DMS114 treated with DMSO at 0.1 percent for 48 hours (cell line): ENCODE results near the gene MED1.
"Not testable (repeated sequence)": the region's sequence is repeated elsewhere in the genome, so short reads cannot be mapped to it uniquely, and the experiment has no call there.

ENCODE experiments used
- DNase-seq: peaks from one replicate; lab custom pipeline; 2025; ENCODE audit not compliant: unreplicated experiment; lab: John Stamatoyannopoulos, UW

The MED1 gene

DNA sequence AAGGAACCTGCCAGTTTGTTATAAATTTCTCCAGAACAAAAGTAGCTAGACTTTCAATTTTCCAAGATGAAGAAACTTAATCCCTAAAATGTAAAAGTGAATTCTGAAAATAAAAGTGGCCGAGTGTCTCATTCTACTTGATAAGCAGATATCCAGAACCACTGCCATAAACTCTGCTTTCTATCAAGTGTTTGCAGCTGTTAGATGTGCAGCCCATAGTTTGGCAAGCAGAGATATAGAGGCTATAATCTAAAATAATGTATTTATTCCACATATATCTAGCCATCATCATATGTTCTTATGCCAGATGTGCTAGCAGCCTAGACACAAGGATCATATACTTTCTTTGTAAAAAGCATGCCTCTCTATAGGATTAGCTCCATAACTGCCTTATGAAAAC lies 34.9 kb downstream of the MED1 start:
- DNase-seq, result no peak

DNA sequence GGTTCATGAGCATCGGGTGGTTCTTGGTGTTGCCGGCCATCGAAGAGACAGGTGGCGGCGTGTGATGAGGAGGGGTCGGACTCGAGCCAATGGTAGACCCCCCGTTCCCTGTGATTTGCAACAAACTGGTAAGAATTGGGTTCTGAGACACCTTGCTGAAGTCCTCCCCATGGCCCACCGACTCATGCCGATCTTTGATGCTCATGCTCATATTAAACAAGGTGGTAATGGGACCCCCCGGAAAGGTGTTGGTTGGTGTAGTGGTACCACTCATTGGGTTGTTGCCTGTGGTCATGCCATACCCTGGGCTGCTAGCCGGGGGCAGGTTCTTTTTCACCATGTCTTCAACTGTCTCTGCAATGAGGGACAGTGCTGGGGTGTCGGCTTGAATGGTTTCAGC lies 40.8 kb downstream of the MED1 start:
- no peak for DNase-seq

DNA sequence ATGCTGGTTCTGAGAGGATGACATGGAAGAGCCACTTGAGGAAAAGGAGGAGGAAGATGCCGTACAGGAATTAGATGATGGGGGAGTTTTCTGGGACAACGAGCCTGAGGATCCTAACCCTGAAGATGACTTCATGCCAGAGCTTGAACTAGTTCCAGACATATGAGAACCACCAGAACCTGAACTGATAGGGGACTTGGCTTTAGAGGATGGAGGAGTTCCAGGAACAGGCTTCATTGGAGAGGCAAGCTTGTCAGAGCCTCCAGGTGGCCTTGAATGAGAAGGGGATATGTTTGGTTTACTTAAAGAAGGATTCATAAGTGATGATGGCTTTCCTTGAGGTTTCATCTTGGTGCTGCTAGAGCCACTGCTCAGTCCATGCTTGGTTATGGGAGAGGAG lies 42.7 kb downstream of the MED1 start:
- DNase-seq, result no peak

DNA sequence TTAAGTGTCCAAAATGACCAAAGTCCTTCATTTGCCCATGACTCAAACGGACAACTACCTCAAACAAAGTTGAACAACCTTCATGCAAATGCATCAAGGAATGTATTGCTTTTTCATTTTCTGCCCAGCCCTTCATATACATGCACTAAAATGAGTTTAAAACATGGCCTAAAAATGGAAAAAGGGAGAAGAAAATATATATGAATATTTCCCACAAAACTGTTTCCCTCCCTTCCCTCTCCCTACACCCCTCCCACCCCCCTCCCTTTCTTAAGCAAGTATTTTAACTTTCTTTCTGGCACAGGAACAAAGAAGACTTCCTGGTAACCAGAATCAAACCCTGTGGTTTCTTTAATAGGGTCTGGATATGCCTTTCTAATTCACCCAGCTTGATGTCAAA lies 44.1 kb downstream of the MED1 start:
- no peak for DNase-seq

DNA sequence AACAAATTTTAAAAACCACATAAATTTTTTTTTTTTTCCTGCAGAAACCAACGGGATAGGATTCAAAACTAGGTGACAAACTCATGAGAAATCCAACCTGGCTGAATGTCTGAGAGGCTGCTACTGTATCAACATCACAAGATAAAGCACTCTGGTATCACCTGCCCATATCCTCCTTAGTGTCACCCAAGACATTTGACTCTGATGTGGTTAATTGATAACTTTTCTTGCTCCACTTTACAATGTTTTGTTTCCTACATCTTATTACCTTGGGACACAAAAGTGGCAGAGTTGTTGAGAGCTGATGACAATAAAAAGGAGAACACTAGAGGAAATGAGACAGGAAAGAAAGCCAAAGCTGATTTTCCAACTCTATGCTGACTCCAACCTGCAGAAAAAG lies 45.6 kb downstream of the MED1 start:
- DNase-seq, result no peak

DNA sequence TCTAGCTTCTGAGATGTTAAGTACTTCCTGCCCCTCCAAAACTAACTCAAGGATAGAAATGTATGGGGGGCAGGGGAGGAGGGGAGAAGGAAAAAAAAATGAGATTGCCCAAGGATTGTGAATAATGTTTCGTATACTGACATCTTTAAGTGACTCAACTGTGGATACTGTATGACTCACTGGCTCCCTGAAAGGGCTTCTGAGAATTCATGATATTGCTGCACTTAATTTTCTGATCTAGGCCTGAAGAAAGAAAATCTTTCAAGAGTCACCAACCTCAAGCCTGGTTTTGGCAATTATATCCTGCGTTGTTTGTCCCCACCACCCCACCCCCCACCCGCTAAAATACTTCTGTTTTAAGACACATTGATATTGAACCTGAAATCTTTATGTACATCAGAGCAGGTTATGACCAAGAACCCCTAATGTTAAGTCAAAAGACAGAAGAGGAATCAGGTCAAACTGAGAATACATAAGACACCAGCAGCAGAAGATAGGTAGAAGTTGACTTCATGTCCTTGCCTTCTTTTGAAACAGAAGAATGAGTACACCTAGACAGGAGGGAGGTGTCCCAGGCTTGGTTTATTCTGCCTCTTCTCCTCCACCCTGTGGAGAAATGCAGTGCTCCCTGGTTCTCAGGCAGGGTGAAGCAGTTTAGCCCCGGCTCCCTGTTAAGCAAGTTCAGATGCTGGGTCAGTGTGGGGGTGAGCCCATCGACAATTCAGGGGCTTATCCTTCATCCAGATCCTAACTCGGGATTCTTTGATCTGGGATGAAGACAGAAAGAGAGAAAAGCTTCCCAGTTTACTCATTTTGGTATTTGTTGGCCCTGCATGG lies 46.3 kb downstream of the MED1 start:
- no peak for DNase-seq

DNA sequence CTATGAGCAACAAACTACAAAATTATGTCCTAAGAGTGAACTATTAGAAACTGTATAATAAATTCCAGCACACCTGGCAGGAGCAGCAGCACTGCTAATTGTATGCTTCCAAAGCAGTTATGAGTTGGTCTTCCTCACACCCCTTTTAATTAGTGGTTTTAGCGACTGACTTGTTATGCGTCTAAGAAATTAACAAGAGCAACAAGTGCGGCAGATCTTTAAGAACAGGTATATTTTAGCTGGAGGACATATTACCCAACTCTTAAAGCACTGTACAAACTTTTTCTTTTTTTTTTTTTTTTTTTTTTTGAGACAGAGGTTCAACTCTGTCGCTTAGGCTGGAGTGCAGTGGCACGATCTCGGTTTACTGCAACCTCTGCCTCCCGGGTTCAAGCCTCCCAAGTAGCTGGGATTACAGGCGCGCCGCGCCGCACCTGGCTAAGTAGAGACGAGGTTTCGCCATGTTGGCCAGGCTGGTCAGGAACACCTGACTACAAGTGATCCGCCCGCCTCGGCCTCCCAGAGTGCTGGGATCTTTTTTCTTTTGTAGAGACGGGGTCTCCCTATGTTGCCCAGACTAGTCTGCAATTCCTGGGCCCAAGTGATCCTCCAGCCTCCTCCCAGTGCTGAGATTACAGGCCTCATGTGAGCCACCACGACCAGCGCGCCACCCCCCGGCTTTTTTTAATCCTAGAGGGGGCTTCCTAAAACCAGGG lies 48.0 kb downstream of the MED1 start:
- no peak for DNase-seq

DNA sequence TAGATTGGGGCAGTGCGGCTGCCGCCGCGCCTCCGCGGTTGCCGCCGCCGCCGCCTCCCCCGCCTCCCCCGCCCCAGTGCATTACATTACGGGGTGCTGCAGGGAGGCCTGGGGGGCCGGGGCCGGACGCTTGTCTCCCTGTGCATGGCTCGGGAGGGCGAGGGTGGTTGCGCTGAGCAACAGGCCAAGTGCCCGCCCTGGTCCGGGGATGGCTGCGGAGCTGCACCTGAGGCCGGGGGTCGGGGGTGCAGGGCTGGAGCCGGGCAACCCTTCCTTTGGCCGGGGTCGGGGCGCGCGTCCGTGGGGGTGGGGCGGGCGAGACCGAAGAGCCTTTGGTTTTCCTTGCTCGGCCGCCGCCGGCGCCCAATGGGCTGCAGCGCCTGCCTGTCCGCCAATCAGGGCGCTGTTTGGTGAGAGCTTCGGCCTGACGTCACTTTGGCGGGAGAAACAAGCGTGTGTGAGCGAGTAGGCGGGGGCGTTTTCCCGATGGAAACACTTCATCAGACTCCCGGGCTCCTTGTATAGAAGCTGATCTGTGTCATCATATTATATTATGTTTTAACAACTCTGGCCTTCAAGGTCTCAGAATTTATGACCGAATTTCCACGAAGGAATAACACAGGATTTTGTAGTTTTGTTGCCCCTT lies 48.7 kb downstream of the MED1 start:
- DNase-seq, result peak; percentile 90

DNA sequence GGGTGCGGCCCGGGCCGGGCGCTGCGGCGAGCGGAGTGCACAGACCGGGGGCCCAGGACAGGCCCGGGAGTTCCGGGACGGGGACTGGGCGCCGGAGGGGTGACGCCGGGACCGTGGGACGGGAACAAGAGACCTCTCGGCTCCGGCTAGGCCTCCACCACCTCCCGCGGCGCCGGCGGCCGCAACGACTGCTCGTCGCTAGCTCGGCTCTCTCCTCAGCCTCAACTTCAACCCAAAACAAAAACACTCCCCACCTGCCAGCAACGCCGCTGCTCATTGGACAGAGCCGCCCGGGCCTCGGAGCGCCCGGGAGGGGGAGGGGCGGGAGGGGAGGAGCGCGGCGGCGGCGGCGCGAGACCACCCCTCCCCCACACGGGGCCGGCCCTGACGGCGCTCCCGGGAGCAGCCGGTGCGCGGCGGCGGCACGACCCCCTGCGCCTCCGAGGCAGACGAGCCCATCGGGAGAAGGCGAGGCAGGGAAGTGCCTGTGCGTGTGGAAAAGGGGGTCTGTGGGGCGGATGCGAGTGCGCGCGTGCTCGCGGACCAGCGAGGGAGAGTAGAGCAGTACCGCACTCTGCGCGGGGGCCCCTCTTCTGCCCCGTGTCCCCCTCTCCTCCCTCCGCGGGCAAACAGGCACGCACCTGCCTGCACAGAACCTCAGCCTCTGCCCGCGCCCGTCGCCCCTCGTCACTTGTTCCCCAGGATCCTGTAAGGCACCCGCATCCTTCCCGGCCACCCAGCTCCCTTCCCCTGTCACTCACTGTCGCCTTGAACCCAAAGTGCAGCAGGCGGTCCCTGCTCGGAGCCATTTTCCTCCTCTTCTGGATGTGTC lies 49.4 kb downstream of the MED1 start, which contains the start of gene FBXL20:
FBXL20 (minus strand) TSS at position 215 of the 832 bp plus-strand sequence. CDS start 224 bp downstream, outside the sequence.
- peak; percentile 78 for DNase-seq

DNA sequence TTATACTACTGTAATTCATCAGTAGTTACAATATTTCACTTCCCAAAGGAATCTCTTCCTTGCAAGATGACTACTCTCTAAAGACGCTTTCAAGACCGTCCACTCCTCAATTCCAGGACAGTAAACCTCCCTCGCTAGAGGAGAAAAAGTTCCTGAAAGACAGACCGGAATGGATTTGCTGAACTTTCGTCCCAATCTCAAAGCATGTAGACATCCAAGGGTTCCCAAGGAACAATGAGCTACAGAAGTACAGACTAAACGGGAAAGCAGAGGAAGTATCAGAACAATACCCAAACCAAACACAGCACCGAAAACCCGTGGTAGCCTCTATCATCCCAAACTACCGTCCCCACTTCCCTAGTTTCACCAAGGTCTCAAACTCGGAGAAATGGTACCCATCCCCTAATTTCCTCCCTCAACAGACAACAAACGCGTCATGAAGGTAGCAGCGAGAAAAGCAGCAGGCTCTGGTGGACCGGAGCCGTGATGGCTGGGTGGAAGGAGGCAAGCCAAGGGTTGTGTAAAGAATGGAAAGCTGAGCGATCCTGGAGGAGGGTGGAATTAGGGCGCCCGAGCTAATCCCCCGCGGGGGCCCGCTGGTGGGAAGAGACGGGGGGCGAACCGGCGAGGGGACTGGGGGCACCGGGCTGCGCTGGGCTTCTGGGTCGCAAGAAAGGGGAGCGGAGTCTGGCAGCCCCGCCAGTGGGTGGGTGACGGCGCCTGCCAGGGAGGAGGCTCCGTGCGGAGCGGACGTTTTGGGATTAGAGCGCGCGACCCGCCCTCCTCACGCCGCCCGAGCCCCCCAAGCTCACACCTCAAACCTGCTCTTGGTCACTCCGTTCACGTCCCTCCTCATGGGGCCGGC lies 50.3 kb downstream of the MED1 start:
- DNase-seq, result no peak

DNA sequence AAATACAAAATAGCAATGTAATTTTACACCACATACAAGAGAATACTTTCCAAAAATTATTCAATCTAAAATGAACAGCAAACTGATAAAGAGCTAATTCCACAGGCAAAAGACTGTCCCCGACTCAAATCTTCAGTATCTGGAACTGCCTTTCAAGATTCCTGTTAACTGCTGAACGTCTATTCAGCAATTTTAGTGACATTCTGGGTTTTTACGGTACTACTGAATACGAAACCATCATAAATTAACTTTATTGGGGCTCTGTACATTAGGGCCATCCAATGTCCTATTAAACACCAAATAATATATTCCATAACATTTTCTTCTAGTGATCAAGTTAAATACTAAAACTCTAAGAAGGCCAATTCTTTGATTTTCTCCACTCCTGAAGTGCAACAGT lies 51.3 kb downstream of the MED1 start:
- DNase-seq, result no peak

DNA sequence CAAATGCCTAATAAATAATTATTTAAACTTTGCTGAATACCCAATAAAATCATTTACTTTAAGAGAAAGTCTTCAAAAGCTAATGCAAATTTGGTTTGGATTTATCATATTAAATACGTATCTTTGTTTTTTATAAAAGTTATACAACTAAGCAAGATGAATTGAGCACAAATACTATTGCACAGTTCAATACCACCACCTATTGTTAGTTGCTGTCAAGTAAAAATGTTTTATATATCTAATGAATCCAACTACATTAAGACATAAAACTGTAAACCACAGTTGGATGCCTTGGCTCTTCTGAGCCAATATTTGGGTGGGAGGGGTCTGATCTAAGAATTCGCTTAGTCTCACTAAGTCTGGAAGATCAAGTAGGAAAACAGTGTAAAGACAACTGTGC lies 57.3 kb downstream of the MED1 start:
- DNase-seq, result no peak

DNA sequence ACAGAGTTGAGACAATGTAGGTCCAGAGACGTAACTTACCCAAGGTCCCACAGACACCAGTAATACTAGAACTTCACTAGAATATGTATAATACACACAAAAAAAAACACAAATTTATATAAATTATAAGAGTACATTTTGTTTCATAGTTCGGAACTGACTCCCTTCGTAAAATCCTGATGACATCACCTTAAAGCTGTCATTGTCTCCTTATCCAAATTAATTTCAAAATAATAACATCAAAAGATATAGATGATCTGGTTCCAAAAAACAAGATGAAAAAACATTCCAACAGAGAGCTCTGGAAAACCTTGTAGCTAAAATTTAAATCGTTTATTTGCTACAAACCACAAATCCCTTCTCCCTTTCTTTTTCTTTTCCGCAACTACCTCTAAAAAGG lies 59.6 kb downstream of the MED1 start:
- DNase-seq, result no peak

DNA sequence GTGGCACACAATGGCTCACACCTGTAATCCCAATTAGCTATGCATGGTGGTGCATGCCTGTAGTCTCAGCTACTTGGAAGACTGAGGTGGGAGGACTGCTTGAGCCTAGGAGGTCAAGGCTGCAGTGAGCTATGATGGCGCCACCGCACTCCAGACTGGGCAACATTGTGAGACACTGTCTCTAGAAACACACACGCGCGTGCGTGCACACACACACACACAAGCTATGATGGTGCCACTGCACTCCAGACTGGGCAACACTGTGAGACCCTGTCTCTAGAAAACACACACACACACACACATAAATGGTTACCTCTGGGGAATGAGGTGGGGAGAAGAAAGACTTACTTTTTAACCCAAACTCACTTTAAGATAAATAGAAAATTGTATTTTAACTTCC lies 66.0 kb downstream of the MED1 start:
- DNase-seq, result no peak

DNA sequence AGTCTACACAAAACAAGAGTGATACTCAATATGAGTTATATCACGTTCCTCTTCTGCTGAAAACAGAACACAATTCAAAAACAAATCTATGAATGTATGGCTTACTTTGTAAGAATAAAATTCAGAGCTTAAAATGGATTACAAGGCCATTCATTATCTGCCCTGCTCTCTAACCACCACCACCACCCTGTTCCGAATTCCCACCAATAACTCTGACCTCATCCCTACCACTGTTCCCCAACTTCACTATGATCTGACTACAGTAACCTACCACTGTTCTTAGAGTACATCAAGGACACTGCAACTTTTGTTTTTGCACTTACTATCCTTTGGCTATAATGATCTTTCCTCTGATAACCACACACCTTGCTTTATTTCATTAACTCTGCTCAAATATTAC lies 70.9 kb downstream of the MED1 start:
- no peak for DNase-seq

DNA sequence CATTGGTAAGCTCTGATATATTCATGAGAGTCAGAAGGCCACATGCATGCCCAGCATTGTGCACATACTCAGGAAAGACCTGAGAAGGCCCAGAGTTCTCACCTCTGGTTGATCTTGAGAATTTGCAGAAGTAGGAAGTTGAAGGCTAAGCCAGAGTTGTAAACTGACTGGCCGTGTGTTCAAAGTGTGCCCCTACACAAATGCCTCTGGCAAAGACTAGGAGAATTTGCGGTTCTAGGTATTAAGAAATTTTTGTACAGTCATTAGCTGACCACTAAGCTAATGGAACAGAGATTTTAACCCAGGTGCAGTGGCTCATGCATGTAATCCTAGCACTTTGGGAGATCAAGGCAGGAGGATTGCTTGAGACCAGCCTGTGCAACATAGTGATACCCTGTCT lies 74.6 kb downstream of the MED1 start:
- no peak for DNase-seq

DNA sequence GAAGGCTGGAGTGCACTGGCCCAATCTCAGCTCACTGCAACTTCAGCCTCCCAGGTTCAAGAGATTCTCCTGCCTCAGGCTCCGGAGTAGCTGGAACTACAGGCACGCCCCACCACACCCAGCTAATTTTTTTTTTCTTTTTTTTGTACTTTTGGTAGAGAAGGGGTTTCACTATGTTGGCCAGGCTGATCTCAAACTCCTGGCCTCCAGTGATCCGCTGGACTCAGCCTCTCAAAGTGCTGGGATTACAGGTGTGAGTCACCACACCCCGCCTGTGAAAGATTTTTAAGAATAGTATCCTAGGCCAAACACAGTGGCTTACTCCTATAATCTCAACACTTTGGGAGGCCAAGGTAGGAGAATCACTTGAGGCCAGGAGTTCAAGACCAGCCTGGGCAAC lies 83.3 kb downstream of the MED1 start:
- DNase-seq, result not testable (repeated sequence)

DNA sequence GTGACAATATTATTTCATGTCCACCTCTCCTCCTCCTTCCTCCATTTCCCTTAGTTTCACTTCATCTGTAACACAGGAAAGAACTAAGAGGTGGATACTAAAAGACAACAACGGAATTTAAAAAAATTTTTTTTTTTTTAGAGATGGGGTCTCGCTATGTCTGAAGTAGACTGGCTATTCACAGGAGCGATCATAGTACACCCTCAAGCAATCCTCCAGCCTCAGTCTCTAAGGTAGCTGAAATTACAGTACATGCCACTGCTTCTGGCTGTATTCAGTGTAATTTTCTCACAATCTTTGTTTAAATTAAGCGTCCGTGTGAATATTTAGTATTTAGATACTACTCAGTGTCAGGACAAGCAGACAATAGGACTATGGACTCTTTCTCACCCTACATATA lies 85.2 kb downstream of the MED1 start:
- no peak for DNase-seq

DNA sequence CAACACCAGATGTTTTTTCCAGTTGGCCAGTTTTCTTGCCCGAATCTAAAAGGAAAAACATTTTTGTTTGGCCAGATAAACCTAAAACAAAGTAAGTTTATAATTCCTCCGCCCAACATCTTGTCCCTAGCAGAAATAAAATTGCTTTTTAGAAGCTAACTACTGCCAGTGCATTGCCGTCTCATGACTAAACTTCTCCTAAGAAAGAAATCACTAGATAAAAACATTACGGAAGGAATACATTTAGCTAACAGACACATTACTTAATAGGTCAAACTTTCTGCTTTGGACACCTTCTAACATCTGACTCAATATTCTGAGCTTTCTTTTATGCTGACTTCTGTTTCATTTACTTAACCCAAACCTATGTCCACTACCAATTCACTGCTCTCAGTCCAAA lies 85.8 kb downstream of the MED1 start:
- no peak for DNase-seq
